GM12878 (cell line): Measurements from ENCODE around the gene KCNB1. TPM values are rescaled to one million over a fixed set of nuclear protein-coding genes. Genes with fewer than 3 reads are reported as not detected.

Experiments
- ATAC-seq: fragments of 200-7000 bp; cut with Tn5 transposase; 3 replicates; pipeline ENCODE4 v1.9.1; 2020; ENCODE audit warnings: mild to moderate bottlenecking, moderate library complexity
- BruUV-seq: library from RNA; stranded (reverse); fragments of 400-500 nt; replicated peaks from 2 replicates; lab custom pipeline; 2021; lab: Mats Ljungman, UMichigan
- CTCF ChIA-PET: fragments of 300-600 bp; sonication (Branson Sonifier 250); formaldehyde crosslinking; extraction: SDS; loops from one replicate; lab custom pipeline; 2021; ENCODE audit warnings: inconsistent platforms; lab: Yijun Ruan, JAX
- POLR2A ChIA-PET: fragments of 350-600 bp; formaldehyde crosslinking; extraction: SDS; loops from one replicate; lab custom pipeline; 2021; ENCODE audit warnings: inconsistent platforms; lab: Charles Lee
- RAD21 ChIA-PET: fragments of 300-600 bp; sonication (Branson Sonifier 250); formaldehyde crosslinking; loops from one replicate; lab custom pipeline; 2023; ENCODE audit warnings: antibody characterized with exemption; ENCODE audit not compliant: unreplicated experiment; lab: Charles Lee
- SMC1A ChIA-PET: fragments of 300-600 bp; sonication (Branson Sonifier 250); formaldehyde crosslinking; loops from one replicate; lab custom pipeline; 2023; ENCODE audit not compliant: unreplicated experiment, uncharacterized antibody; lab: Charles Lee
- DNase-seq: peaks from one replicate; pipeline ENCODE4 v3.0.0-alpha.2; 2011; ENCODE audit warnings: low read depth, low spot score
- FAIRE-seq: peaks from 3 replicates; lab custom pipeline; 2011; peaks lifted over from hg19 to GRCh38; lab: Jason Lieb, UNC
- H2AFZ ChIP-seq: 2 replicates; pipeline ENCODE4 v1.6.0; 2011; ENCODE audit warnings: low read depth, low read length, control low read depth; ENCODE audit not compliant: control insufficient read depth
- H3K27ac ChIP-seq: 2 replicates; pipeline ENCODE4 v1.5.1; 2011; ENCODE audit warnings: control low read depth; ENCODE audit not compliant: control insufficient read depth, insufficient read depth
- H3K27me3 ChIP-seq, 2 experiments: replicated peaks in 1 of 2; 2 replicates each; pipeline versions ENCODE4 v1.6.0 to v1.6.1; 2011; ENCODE audit warnings: low read length in 1 of 2; ENCODE audit not compliant: control insufficient read depth in 2 of 2, insufficient read depth in 2 of 2
- H3K36me3 ChIP-seq, 2 experiments: 2 replicates each; pipeline ENCODE4 v1.5.1; 2011; ENCODE audit warnings: low read length in 1 of 2; ENCODE audit not compliant: control insufficient read depth in 2 of 2, insufficient read depth in 2 of 2
- H3K4me1 ChIP-seq: 2 replicates; pipeline ENCODE4 v1.6.1; 2011; ENCODE audit warnings: mild to moderate bottlenecking, low read length, moderate library complexity, mixed read lengths; ENCODE audit not compliant: control insufficient read depth, insufficient read depth
- H3K4me2 ChIP-seq: 2 replicates; pipeline ENCODE4 v1.6.0; 2011; ENCODE audit warnings: control low read depth; ENCODE audit not compliant: control insufficient read depth, insufficient read depth
- H3K4me3 ChIP-seq: fragments of 200-600 bp; sonication (generic); 2 replicates; pipeline ENCODE4 v1.5.1; 2016
- H3K79me2 ChIP-seq: 2 replicates; pipeline ENCODE4 v1.6.0; 2011; ENCODE audit warnings: low read length; ENCODE audit not compliant: control insufficient read depth, insufficient read depth
- H3K9ac ChIP-seq: 2 replicates; pipeline ENCODE4 v1.8.0; 2011; ENCODE audit warnings: low read length, control low read depth, mixed read lengths; ENCODE audit not compliant: control insufficient read depth, insufficient read depth
- H3K9me3 ChIP-seq: replicated peaks from 3 replicates; pipeline ENCODE4 v1.5.1; 2011; ENCODE audit warnings: mild to moderate bottlenecking, low read length; ENCODE audit not compliant: control insufficient read depth, insufficient read depth
- H4K20me1 ChIP-seq: 2 replicates; pipeline ENCODE4 v1.6.0; 2011; ENCODE audit not compliant: control insufficient read depth, insufficient read depth
- CHD4 ChIP-seq: fragments of 200-600 bp; sonication (generic); IDR thresholded peaks from 2 replicates; pipeline ENCODE4 v1.6.1; 2016; ENCODE audit warnings: mild to moderate bottlenecking
- GATAD2B ChIP-seq: fragments of 450-650 bp; conservative IDR thresholded peaks from 2 replicates; pipeline ENCODE4 v1.6.1; 2017; ENCODE audit warnings: low read depth, mild to moderate bottlenecking, moderate library complexity
- HDGF ChIP-seq: fragments of 450-650 bp; IDR thresholded peaks from 2 replicates; pipeline ENCODE4 v1.6.1; 2016; ENCODE audit warnings: antibody characterized with exemption
- IKZF2 ChIP-seq, 2 experiments: fragments of 450-650 bp; IDR thresholded peaks; 2 replicates each; pipeline ENCODE4 v1.6.1; 2017; ENCODE audit warnings: mild to moderate bottlenecking in 2 of 2, moderate library complexity in 2 of 2
- KLF5 ChIP-seq: fragments of 450-650 bp; IDR thresholded peaks from 2 replicates; pipeline ENCODE4 v1.6.1; 2014; ENCODE audit warnings: mild to moderate bottlenecking; ENCODE audit not compliant: partially characterized antibody
- MTA3 ChIP-seq: IDR thresholded peaks from 2 replicates; pipeline ENCODE4 v1.6.1; 2012; ENCODE audit warnings: low read length, inconsistent platforms, borderline replicate concordance
- POLR2AphosphoS2 ChIP-seq: IDR thresholded peaks from 2 replicates; pipeline ENCODE4 v1.6.1; 2011; ENCODE audit warnings: low read depth, mild to moderate bottlenecking, low read length, improper control_type of control experiment, moderate library complexity
- RUNX3 ChIP-seq: IDR thresholded peaks from 2 replicates; pipeline ENCODE4 v1.6.1; 2012; ENCODE audit warnings: low read length, inconsistent platforms
- WGBS: methylation state at CpG from one replicate; pipeline ENCODE4 v1.1.6; 2016; ENCODE audit warnings: low lambda C conversion rate; ENCODE audit not compliant: insufficient replicate concordance, insufficient coverage; ENCODE audit errors: missing lambda C conversion rate; 5-methylcytosine and 5-hydroxymethylcytosine counted together
- in situ Hi-C: fragments of 300-500 bp; cut with MboI; formaldehyde crosslinking; loops from 9 replicates; pipeline ENCODE4 v1.14.3; 2018; ENCODE audit warnings: mixed read lengths
- intact Hi-C: fragments of 100-400 bp; cut with micrococcal nuclease; formaldehyde crosslinking; loops from one replicate; pipeline ENCODE4 v1.14.2; 2022; ENCODE audit not compliant: unreplicated experiment
- polyA plus RNA-seq, 11 experiments: library from polyadenylated mRNA; depleted of rRNA in 4 of 11; unstranded in 6 of 11; stranded (reverse) in 5 of 11; fragments of >200 nt; fragmentation: Nextera tagmentation in 4 of 11; fragmentation: Illumina TruSeq in 1 of 11; extraction: Ambion mirVana in 4 of 11; extraction: Trizol in 1 of 11; gene quantifications; 1 replicate in 1 of 11; 2 replicates in 10 of 11; pipeline versions ENCODE4 v1.2.1 to v1.2.3, GENCODE V29; 2011 to 2016; ENCODE audit warnings: inconsistent platforms in 2 of 11, missing spikeins in 2 of 11, low read depth in 1 of 11
- total RNA-seq, 4 experiments: library from RNA; depleted of rRNA in 3 of 4; stranded (reverse); fragments of >200 nt in 3 of 4; fragmentation: Illumina TruSeq in 1 of 4; extraction: Trizol in 1 of 4; gene quantifications; 2 replicates each; pipeline versions ENCODE4 v1.2.1 to v1.2.3, GENCODE V29; 2013 to 2021
- TF ChIP-seq, protein P1 (sequence below): fragments of 450-650 bp; IDR thresholded peaks from 2 replicates; pipeline ENCODE4 v1.6.1; 2017; ENCODE audit warnings: mild to moderate bottlenecking, moderate library complexity

Gene KCNB1
- total and polyA plus RNA-seq, 10 of the 15 experiments (the other 5 are each of a cell fraction or from before 2014, with no cell fraction given), result 0.02 to 0.08 (median 0.03) TPM; not detected in 7

DNA sequence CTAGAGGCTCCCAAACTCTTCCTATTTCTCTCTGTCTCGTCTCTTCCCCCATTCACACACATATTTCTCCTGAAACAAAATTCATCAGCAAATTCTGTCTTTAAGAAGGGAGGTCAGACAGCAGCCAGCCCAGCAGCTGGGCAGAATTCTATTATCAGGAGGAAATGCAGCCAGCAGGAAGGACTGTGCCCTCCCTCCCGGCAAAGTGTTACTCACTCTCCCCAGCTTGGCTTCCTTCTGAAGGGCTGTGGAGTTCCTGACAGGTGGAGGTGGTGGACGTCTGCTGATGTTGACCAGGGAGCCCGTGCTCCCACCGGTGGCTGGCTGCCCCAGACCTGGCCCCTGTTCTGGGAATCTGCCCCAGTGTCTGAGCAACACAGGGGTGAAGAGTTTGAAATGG lies 37.3 kb downstream of the KCNB1 start (continued):
- TF ChIP-seq, protein P1, sequence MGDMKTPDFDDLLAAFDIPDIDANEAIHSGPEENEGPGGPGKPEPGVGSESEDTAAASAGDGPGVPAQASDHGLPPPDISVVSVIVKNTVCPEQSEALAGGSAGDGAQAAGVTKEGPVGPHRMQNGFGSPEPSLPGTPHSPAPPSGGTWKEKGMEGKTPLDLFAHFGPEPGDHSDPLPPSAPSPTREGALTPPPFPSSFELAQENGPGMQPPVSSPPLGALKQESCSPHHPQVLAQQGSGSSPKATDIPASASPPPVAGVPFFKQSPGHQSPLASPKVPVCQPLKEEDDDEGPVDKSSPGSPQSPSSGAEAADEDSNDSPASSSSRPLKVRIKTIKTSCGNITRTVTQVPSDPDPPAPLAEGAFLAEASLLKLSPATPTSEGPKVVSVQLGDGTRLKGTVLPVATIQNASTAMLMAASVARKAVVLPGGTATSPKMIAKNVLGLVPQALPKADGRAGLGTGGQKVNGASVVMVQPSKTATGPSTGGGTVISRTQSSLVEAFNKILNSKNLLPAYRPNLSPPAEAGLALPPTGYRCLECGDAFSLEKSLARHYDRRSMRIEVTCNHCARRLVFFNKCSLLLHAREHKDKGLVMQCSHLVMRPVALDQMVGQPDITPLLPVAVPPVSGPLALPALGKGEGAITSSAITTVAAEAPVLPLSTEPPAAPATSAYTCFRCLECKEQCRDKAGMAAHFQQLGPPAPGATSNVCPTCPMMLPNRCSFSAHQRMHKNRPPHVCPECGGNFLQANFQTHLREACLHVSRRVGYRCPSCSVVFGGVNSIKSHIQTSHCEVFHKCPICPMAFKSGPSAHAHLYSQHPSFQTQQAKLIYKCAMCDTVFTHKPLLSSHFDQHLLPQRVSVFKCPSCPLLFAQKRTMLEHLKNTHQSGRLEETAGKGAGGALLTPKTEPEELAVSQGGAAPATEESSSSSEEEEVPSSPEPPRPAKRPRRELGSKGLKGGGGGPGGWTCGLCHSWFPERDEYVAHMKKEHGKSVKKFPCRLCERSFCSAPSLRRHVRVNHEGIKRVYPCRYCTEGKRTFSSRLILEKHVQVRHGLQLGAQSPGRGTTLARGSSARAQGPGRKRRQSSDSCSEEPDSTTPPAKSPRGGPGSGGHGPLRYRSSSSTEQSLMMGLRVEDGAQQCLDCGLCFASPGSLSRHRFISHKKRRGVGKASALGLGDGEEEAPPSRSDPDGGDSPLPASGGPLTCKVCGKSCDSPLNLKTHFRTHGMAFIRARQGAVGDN, result no peak
- TF ChIP-seq IKZF2 (IDR thresholded peaks at IDR 0.05), result no peak
- no peak for TF ChIP-seq KLF5
- TF ChIP-seq RUNX3, result no peak
- TF ChIP-seq GATAD2B, result no peak
- TF ChIP-seq, all 136 proteins: peak for 0

DNA sequence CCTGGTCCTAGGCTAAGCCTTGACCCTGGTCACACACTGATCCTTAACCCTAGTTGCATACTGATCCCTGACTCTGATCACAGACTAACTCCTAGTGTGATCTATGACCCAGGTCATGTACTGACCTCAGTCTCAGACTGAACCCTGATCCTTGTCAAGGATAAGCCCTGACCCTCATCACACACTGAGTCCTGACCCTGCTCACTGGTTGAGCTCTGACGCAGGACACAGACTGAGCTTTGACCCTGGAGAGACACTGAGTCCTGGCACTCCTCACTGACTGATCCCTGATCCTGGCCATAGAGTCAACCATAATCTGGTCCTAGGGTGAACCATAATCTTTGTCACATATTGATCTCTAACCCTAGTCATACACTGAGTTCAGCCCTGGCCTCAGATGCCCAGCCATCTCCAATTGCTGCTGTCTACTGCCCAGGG lies 37.9 kb downstream of the KCNB1 start:
- CTCF ChIA-PET, result interaction anchor here (0.6 kb wide), 1 partner anchor 63 kb away, joined by 3 read pairs; no protein-coding TSS in a partner anchor
- DNase-seq (no peak), FAIRE-seq (no peak), ATAC-seq (no peak)
- RAD21 ChIA-PET, result no interaction called here
- WGBS, result 65% methylated on average over 1 of the region's 1 CpG
- Histone ChIP-seq H3K9me3 (no peaks in the 10 kb centered on the region), H3K4me2 (no peak overlapping the region), H3K36me3 (no peaks in the 10 kb centered on the region), H3K79me2 (no peaks in the 10 kb centered on the region), H2AFZ (no peak overlapping the region), H3K4me3 (no peak overlapping the region), H3K4me1 (no peaks in the 10 kb centered on the region), H4K20me1 (no peaks in the 10 kb centered on the region), H3K9ac (no peak overlapping the region), H3K27ac (no peak overlapping the region), H3K27me3 (peaks cover 3 to 5% of the 10 kb centered on the region in 2 experiments; a peak in 2 of 4 replicates)
- in situ Hi-C loops (no loop called here), intact Hi-C loops (no loop called here)
- TF ChIP-seq POLR2AphosphoS2, result no peak
- no peak for TF ChIP-seq HDGF
- TF ChIP-seq MTA3, result no peak
- no peak for TF ChIP-seq CHD4
- SMC1A ChIA-PET, result no interaction called here
- POLR2A ChIA-PET, result no interaction called here
- no TSS peak for BruUV-seq
